Measurements from ENCODE around the gene SYNE4.

The SYNE4 gene

GRCh38 chr19:35993923-35994598, 14.6 kb downstream of the SYNE4 start:
- ChIA-PET CTCF (interaction anchor here (0.7 to 3.9 kb wide), 11 partner anchors 9 to 1018 kb away, joined by 3 to 11 read pairs (median 4); no protein-coding TSS in a partner anchor), POLR2A (interaction anchor here (0.6 to 2.3 kb wide), 4 partner anchors 20 to 246 kb away, joined by 3 to 11 read pairs (median 6); partner anchors contain the start of genes ALKBH6 and LIN37)
- Histone ChIP-seq H3K36me3 (ENCODE audit: control insufficient read depth in 2 of 2, insufficient read depth in 1 of 2, low read length in 2 of 2) (peaks cover 19 to 24% of the 10 kb centered on the region in 2 experiments), H3K4me3 (ENCODE audit: low read depth, low read length) (no peak overlapping the region), H3K27ac (ENCODE audit: extremely low read depth, low read depth, low read length) (peak overlapping the region; percentile 29; the same call in 1 of the 2 replicates), H3K9me3 (ENCODE audit: control insufficient read depth, insufficient read depth, low read depth, low read length) (no peaks in the 10 kb centered on the region), H3K4me1 (ENCODE audit: control insufficient read depth, insufficient read depth, low read length) (peaks cover 19% of the 10 kb centered on the region)
- TF ChIP-seq ZNF792 (tag by site-specific recombination; IDR thresholded peaks at IDR 0.05) = 0 out of 2 replicates have a peak, but pooled peaks have one; percentile 12
- no peak for TF ChIP-seq ZNF394 (tag by site-specific recombination; IDR thresholded peaks at IDR 0.05; ENCODE audit: borderline replicate concordance)
- TF ChIP-seq ZNF23 (tag by site-specific recombination; IDR thresholded peaks at IDR 0.05; ENCODE audit: borderline replicate concordance) = 0 out of 2 replicates have a peak, but pooled peaks have one; percentile 29
- no peak for TF ChIP-seq KLF1 (tag by site-specific recombination; IDR thresholded peaks at IDR 0.05)
- TF ChIP-seq, protein P1, sequence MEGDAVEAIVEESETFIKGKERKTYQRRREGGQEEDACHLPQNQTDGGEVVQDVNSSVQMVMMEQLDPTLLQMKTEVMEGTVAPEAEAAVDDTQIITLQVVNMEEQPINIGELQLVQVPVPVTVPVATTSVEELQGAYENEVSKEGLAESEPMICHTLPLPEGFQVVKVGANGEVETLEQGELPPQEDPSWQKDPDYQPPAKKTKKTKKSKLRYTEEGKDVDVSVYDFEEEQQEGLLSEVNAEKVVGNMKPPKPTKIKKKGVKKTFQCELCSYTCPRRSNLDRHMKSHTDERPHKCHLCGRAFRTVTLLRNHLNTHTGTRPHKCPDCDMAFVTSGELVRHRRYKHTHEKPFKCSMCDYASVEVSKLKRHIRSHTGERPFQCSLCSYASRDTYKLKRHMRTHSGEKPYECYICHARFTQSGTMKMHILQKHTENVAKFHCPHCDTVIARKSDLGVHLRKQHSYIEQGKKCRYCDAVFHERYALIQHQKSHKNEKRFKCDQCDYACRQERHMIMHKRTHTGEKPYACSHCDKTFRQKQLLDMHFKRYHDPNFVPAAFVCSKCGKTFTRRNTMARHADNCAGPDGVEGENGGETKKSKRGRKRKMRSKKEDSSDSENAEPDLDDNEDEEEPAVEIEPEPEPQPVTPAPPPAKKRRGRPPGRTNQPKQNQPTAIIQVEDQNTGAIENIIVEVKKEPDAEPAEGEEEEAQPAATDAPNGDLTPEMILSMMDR (tag by site-specific recombination; IDR thresholded peaks at IDR 0.05) = 0 out of 2 replicates have a peak, but pooled peaks have one; percentile 18
- TF ChIP-seq SETDB1 (IDR thresholded peaks at IDR 0.05; ENCODE audit: insufficient read length, low read length) = no peak
- TF ChIP-seq, protein P2, sequence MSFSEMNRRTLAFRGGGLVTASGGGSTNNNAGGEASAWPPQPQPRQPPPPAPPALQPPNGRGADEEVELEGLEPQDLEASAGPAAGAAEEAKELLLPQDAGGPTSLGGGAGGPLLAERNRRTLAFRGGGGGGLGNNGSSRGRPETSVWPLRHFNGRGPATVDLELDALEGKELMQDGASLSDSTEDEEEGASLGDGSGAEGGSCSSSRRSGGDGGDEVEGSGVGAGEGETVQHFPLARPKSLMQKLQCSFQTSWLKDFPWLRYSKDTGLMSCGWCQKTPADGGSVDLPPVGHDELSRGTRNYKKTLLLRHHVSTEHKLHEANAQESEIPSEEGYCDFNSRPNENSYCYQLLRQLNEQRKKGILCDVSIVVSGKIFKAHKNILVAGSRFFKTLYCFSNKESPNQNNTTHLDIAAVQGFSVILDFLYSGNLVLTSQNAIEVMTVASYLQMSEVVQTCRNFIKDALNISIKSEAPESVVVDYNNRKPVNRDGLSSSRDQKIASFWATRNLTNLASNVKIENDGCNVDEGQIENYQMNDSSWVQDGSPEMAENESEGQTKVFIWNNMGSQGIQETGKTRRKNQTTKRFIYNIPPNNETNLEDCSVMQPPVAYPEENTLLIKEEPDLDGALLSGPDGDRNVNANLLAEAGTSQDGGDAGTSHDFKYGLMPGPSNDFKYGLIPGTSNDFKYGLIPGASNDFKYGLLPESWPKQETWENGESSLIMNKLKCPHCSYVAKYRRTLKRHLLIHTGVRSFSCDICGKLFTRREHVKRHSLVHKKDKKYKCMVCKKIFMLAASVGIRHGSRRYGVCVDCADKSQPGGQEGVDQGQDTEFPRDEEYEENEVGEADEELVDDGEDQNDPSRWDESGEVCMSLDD (tag by site-specific recombination; IDR thresholded peaks at IDR 0.05) = peak; percentile 65; the same call in 1 of the 2 replicates

DNA sequence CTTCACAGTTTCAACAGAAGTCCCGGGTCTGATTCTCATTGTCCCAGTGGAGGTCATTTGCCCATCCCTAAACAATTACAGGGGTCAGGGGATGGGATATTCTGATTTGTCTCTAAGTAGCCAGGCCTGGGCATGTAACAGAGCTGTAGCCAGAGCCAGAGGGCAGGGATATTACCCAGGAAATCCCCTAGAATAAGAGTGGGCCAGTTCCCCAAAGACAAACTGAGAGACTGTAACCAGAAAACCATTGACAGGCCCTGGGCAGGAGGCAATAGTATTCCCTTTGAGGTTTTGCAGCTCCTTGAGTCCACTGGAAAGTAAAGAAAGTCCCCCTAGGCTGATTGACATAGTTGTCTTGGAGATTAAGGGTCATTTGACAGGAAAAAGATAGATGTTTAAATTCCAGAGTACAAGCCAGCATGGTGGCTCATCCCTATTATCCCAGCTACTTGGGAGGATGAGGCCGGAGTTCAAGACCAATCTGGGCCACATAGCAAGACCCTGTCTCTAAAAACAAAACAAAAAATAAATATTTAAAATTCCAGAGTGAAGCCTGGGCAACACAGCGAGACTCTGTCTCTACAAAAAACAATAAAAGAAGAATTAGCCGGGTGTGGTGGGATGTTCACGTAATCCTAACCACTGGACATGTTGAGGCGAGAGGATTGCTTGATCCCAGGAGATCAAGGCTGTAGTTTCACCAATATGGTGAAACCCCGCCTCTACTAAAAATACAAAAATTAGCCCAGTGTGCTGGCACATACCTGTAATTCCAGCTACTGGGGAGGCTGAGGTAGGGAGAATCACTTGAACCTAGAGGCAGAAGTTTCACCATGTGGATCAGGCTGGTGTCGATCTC, 15.5 kb downstream of the SYNE4 start:
- TF ChIP-seq ZNF792 (tag by site-specific recombination; IDR thresholded peaks at IDR 0.05) (no peak), ZNF530 (tag by site-specific recombination; IDR thresholded peaks at IDR 0.05; ENCODE audit: low read depth) (no peak), ZNF121 (tag by site-specific recombination; IDR thresholded peaks at IDR 0.05) (peak; percentile 23; the same call in 1 of the 2 replicates), ZNF677 (tag by site-specific recombination; IDR thresholded peaks at IDR 0.05) (no peak)
- ChIA-PET CTCF (interaction anchor here (0.7 to 1.4 kb wide), 5 partner anchors 45 to 219 kb away, joined by 3 to 4 read pairs (median 4); no protein-coding TSS in a partner anchor), POLR2A (interaction anchor here (0.6 to 2.3 kb wide), 3 partner anchors 21 to 245 kb away, joined by 3 to 11 read pairs (median 3); partner anchors contain the start of genes ALKBH6 and LIN37)
- peaks cover 14 to 16% of the 10 kb centered on the region in 2 experiments for H3K36me3 ChIP-seq (ENCODE audit: control insufficient read depth in 2 of 2, insufficient read depth in 1 of 2, low read length in 2 of 2)
- H3K27ac ChIP-seq (ENCODE audit: extremely low read depth, low read depth, low read length) = no peak overlapping the region; the same call in 1 of the 2 replicates
- H3K4me3 ChIP-seq (ENCODE audit: low read depth, low read length) = no peak overlapping the region
- H3K4me1 ChIP-seq (ENCODE audit: control insufficient read depth, insufficient read depth, low read length) = peaks cover 16% of the 10 kb centered on the region
- H3K9me3 ChIP-seq (ENCODE audit: control insufficient read depth, insufficient read depth, low read depth, low read length) = no peaks in the 10 kb centered on the region

DNA sequence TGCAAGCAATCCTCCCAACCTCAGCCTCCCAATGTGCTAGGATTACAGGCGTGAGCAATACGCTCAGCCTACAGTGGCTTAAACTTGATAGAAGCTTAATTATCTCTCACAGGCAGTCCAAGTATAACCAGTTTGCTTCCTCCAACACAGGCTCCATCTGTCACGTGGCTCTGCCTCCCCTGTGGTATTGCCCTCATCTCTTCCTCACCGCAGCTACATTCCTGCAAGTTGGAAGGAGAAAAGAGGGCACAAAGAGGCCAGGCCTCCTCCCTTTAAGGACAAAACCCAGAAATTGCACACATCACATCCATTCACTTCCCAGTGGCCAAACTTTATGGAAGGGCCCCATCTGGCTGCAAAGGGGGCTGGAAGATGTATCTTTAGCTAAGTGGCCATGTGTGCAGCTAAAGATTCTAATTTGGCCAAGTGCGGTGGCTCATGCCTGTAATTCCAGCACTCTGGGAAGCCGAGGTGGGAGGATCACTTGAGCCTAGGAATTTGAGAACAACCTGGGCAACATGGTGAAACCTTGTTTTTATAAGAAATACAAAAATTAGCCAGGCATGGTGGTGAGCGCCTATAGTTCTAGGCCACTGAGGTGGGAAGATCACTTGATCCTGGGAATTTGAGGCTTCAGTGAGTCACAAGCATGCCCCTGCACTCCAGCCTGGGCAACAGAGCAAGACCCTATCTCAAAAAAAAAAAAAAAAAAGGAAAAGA, 16.7 kb downstream of the SYNE4 start:
- POLR2A ChIA-PET = interaction anchor here (0.6 to 0.9 kb wide), 2 partner anchors 63 to 330 kb away, joined by 4 to 7 read pairs; no protein-coding TSS in a partner anchor
- CTCF ChIA-PET = interaction anchor here (0.6 to 1.5 kb wide), 6 partner anchors 10 to 276 kb away, joined by 3 to 5 read pairs (median 3); no protein-coding TSS in a partner anchor
- Histone ChIP-seq H3K27ac (ENCODE audit: extremely low read depth, low read depth, low read length) (no peak overlapping the region), H3K36me3 (ENCODE audit: control insufficient read depth in 2 of 2, insufficient read depth in 1 of 2, low read length in 2 of 2) (peaks cover 3 to 6% of the 10 kb centered on the region in 2 experiments), H3K4me3 (ENCODE audit: low read depth, low read length) (no peak overlapping the region), H3K9me3 (ENCODE audit: control insufficient read depth, insufficient read depth, low read depth, low read length) (no peaks in the 10 kb centered on the region), H3K4me1 (ENCODE audit: control insufficient read depth, insufficient read depth, low read length) (peaks cover 16% of the 10 kb centered on the region)
- TF ChIP-seq EGR2 (tag by site-specific recombination; IDR thresholded peaks at IDR 0.05; ENCODE audit: low read depth) (no peak), ZNF335 (tag by site-specific recombination; conservative IDR thresholded peaks at IDR 0.05) (peak; percentile 32; the same call in 1 of the 2 replicates), ZNF121 (tag by site-specific recombination; IDR thresholded peaks at IDR 0.05) (peak; percentile 82)
- TF ChIP-seq, protein P3, sequence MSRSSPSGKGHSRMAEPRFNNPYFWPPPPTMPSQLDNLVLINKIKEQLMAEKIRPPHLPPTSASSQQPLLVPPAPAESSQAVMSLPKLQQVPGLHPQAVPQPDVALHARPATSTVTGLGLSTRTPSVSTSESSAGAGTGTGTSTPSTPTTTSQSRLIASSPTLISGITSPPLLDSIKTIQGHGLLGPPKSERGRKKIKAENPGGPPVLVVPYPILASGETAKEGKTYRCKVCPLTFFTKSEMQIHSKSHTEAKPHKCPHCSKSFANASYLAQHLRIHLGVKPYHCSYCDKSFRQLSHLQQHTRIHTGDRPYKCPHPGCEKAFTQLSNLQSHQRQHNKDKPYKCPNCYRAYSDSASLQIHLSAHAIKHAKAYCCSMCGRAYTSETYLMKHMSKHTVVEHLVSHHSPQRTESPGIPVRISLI (tag by site-specific recombination; IDR thresholded peaks at IDR 0.05) = peak; percentile 22; the same call in 1 of the 2 replicates

Data from HEK293 (cell line).